ENCODE results near the gene TXNL4B.

DNA sequence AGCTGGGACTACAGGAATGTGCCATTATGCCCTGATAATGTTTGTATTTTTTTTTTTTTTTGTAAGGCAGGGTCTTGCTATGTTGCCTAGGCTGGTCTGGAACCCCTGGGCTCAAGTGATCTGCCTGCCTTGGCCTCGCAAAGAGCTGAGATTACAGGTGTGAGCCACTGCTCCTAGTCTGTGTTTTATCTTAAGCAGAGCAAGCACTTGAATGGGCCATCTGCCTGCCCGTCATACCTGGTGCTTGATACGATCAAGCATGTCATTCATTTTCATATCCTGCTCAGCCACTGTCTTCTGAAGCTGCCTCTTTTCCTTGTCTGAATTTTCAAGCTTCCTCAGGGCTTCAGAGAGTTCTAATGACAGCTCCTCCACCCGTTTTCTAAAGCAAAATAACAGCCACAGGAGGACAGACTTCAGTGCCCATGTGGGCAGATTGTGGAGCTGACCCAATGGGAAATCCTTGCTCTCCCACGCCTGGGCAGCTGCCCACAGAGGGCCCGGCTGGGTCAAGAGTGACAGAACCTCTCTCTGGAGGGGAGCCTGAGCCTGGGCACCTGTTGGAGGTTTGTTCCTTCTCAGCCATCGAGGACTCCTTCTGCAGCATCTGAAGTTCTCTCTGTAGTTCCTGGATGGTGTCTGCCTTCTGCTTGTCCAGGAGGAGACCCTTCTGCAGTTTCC is 36.7 kb upstream of the TXNL4B start:
- TF ChIP-seq GATA3 (IDR thresholded peaks at IDR 0.05; ENCODE audit: low read depth, low read length) (no peak), GATA2 (IDR thresholded peaks at IDR 0.05; ENCODE audit: low read depth, low read length) (no peak)

All from SH-SY5Y (cell line).